Retinal pigment epithelial cell (primary cell): ENCODE data around the gene MLST8.

Experiments
- DNase-seq: peaks from one replicate; pipeline ENCODE4 v3.0.0-alpha.2; 2010; ENCODE audit warnings: low read depth
- H3K4me3 ChIP-seq: 2 replicates; pipeline ENCODE4 v1.5.1; 2011; ENCODE audit warnings: mild to moderate bottlenecking, low read length, control low read depth, moderate library complexity
- TF ChIP-seq, protein P1 (sequence below): conservative IDR thresholded peaks from 2 replicates; pipeline ENCODE4 v1.5.1; 2011; ENCODE audit warnings: low read depth, low read length, control low read depth, inconsistent platforms

Gene MLST8

DNA sequence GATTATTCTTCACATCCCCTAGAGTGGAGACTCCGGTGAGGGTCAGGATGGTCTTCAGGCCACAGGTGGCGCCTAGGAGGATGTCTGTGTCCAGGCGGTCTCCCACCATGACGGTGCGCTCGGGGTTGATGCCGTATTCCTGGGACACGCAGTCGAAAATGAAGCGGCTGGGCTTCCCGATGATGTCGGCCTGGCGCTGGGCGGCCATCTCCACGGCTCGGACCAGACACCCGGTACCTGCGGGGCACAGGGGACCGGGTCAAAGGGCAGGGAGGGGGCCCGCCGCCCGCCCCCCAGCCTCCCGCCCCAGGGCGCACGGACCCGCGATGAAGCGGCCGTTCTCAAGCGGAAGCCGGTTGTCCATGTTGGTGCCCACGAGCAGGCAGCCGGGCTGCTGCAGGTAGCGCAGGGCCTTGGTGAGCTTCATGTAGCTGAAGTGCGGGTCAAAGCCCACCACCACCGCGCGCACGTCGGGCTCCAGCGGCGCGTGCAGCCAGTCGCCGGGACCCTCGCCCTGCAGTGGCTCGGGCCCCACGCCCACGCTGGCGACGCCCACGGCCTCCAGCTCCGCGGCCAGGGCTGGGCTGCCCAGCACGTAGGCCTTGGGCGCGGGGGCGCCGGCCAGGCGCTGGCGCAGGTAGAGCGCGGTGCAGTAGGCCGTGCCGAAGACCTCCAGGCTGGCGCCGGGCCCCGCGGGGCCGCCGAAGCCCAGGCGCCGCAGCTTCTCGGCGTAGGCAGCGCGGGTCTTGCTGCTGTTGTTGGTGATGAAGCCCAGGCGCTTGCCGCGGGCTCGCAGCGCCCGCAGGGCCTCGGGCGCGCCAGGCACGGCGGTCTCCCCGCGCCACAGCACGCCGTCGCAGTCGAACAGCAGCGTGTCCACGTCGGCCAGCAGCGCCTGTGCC lies 8.8 kb downstream of the MLST8 start:
- TF ChIP-seq, protein P1, sequence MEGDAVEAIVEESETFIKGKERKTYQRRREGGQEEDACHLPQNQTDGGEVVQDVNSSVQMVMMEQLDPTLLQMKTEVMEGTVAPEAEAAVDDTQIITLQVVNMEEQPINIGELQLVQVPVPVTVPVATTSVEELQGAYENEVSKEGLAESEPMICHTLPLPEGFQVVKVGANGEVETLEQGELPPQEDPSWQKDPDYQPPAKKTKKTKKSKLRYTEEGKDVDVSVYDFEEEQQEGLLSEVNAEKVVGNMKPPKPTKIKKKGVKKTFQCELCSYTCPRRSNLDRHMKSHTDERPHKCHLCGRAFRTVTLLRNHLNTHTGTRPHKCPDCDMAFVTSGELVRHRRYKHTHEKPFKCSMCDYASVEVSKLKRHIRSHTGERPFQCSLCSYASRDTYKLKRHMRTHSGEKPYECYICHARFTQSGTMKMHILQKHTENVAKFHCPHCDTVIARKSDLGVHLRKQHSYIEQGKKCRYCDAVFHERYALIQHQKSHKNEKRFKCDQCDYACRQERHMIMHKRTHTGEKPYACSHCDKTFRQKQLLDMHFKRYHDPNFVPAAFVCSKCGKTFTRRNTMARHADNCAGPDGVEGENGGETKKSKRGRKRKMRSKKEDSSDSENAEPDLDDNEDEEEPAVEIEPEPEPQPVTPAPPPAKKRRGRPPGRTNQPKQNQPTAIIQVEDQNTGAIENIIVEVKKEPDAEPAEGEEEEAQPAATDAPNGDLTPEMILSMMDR: peak; percentile 7
- peak overlapping the region; percentile 52 for H3K4me3 ChIP-seq
- no peak for DNase-seq

DNA sequence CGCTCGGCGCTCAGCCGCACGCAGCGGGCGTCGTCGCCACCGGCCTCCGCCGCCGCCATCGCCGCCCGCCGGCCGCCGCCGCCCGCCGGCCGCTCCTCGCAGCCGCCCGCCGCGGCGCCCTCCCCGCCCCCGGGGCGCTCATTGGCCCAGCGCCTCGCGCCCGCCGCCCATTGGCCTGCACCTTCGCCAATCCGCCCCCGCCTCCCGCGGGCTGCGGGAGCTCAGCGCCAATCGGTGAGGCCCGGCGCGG lies 9.4 kb downstream of the MLST8 start, which contains the start of gene PGP:
TSS of gene PGP (minus strand) at position 122 of the 250 bp plus-strand sequence. CDS start at position 59, 63 bp downstream.
- DNase-seq: no peak
- TF ChIP-seq, protein P1: no peak
- H3K4me3 ChIP-seq: peak within 1 kb of the TSS; percentile 79

DNA sequence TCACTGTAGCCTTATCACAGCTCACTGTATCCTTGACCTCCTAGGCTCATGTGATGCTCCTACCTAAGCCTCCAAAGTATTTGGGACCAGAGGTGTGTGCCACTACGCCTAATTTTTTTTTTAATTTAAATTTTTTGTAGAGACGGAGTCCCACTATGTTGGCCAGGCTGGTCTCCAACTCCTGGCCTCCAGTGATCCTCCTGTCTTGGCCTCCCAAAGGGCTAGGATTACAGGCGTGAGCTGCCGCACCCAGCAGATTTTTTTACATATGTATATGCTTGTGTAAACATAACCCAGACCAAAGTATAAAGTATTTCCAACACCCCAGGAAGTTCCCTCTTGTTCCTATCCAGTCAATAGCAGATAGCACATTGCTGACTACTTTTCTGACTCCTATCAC lies 11.1 kb downstream of the MLST8 start:
- H3K4me3 ChIP-seq: no peak overlapping the region
- TF ChIP-seq, protein P1: no peak
- DNase-seq: no peak

DNA sequence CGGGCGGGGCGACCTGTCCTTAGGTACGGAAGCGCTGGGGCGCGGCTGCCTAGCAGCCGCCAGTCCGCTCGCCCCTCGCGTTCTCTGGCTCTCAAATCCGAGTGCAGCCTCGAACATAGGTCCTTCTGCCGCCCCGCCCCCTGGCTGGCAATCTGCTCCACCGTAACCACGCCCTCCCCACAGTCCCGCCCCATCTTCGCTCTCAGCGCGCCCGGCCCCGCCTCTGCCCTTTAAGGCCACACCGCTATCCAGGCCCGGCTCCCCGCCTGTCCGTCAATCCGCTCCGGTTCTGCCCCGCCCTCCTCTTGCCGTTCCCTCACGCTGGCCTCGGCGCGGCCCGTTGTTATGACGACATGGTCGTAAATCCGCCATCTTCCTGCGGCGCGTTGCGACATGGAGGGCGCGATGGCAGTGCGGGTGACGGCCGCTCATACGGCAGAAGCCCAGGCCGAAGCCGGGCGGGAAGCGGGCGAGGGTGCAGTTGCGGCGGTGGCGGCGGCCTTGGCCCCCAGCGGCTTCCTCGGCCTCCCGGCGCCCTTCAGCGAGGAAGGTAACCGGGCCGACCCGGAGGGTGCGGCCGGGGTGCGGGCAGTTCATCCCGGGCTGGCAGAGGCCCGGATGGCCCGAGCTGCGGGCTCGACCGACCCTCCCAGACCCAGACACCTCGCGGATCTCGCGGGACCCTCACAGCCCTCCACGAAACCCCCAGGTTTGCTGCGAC lies 18.1 kb downstream of the MLST8 start, which contains the start of gene E4F1:
TSS of gene E4F1 (plus strand) at position 371 of the 721 bp plus-strand sequence. CDS start at position 394, 23 bp downstream.
- DNase-seq: peak; percentile 98
- TF ChIP-seq, protein P1: no peak
- peak within 1 kb of the TSS; percentile 88 for H3K4me3 ChIP-seq

DNA sequence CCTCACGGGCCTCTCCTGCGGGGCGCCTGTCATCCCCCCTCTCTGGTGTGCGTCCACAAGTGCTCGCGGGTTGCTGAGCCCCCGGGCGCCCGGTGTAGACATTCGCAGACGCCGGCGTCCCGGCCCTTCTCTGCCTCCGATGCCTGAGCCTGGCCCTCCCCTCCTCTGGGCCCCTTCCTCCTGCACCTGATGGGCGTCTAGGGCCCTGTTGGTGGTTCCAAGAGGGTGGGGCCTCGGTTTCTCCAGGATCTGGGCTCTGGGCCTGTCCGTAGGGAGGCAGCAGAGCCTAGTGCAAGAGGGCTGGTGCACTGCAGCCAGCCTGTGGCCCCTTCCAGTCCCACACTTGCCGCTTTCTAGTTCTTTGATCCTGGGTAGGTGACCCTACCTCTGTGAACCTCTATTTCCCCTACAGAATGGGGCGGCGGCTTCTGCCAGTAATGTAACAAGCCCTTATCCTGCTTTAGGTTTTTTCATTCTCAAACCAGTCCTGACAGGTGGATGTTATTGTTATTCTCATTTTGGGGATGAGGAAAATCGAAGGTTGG lies 18.8 kb downstream of the MLST8 start:
- TF ChIP-seq, protein P1: peak; percentile 30
- no peak for DNase-seq
- H3K4me3 ChIP-seq: peak overlapping the region; percentile 88

DNA sequence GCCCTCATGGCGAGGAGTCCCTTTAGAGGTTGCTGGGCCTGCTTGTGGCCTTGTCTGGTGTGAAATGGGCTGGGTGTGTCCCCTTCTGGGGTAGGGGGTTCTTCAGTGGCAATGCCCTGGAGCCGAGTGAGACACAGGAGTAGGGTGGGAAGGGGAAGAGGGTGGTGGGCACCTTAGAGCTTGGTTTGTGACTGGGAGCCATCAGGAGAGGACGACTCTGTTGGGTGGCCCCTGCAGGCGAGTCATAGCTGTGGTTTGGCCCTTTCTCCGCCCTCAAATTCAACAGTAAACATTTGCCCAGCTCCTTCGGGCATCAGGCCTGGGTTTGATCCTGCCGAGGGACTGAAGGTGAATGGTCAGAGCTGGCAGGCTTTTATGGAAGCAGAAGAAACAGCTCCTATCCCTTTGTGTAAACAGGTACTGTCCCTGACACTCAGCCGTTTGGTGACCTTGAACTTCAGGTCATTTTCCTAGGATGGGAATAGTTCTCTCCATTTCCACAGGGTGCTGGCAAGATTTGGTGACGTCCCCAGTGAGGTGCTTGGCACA lies 21.1 kb downstream of the MLST8 start:
- no peak for DNase-seq
- TF ChIP-seq, protein P1: no peak
- H3K4me3 ChIP-seq: no peak overlapping the region
